ENCODE measurements around the gene ALG8.
"Not testable (repeated sequence)": the region's sequence is repeated elsewhere in the genome, so short reads cannot be mapped to it uniquely, and the experiment has no call there.

The ALG8 gene

GRCh38 chr11:78139422-78140391, at the start of gene ALG8:
Gene ALG8, minus strand, starts transcription at chr11:78139626. Its CDS starts 38 bp downstream, at chr11:78139588.
- peak; percentile 95 for DNase-seq

GRCh38 chr11:78188286-78189173, 49.1 kb upstream of the ALG8 start, which contains the start of the genes KCTD21 and USP35:
Gene KCTD21, minus strand, starts transcription at chr11:78188626. Its CDS starts 14,072 bp downstream, at chr11:78174554.
Gene USP35, plus strand, starts transcription at chr11:78188919. Its CDS starts 7,327 bp downstream, at chr11:78196246.
- DNase-seq = peak; percentile 98

GRCh38 chr11:78187366-78188285, 48.2 kb upstream of the ALG8 start:
- DNase-seq = no peak

GRCh38 chr11:78181185-78181584, 41.8 kb upstream of the ALG8 start:
- no peak for DNase-seq

GRCh38 chr11:78180751-78181150, 41.3 kb upstream of the ALG8 start:
- no peak for DNase-seq

- no peak for DNase-seq
Observed at GRCh38 chr11:78179459-78180071, 40.1 kb upstream of the ALG8 start.

GRCh38 chr11:78177216-78177615, 37.8 kb upstream of the ALG8 start:
- DNase-seq = no peak

GRCh38 chr11:78176605-78177141, 37.2 kb upstream of the ALG8 start:
- no peak for DNase-seq

GRCh38 chr11:78175862-78176261, 36.4 kb upstream of the ALG8 start:
- DNase-seq = not testable (repeated sequence)

- no peak for DNase-seq
Observed at GRCh38 chr11:78171951-78172350, 32.5 kb upstream of the ALG8 start.

GRCh38 chr11:78170874-78171549, 31.6 kb upstream of the ALG8 start:
- no peak for DNase-seq

- DNase-seq = no peak
Observed at GRCh38 chr11:78170413-78170812, 31.0 kb upstream of the ALG8 start.

GRCh38 chr11:78168539-78169477, 29.4 kb upstream of the ALG8 start:
- peak; percentile 51 for DNase-seq

- no peak for DNase-seq
Observed at GRCh38 chr11:78166855-78167469, 27.5 kb upstream of the ALG8 start.

GRCh38 chr11:78164471-78164870, 25.0 kb upstream of the ALG8 start:
- no peak for DNase-seq

GRCh38 chr11:78163828-78164227, 24.4 kb upstream of the ALG8 start:
- DNase-seq = no peak

- peak; percentile 24 for DNase-seq
Observed at GRCh38 chr11:78161962-78162371, 22.5 kb upstream of the ALG8 start.

- DNase-seq = no peak
Observed at GRCh38 chr11:78161346-78161745, 21.9 kb upstream of the ALG8 start.

- DNase-seq = no peak
Observed at GRCh38 chr11:78160557-78160956, 21.1 kb upstream of the ALG8 start.

Data from EL (cell line).